Measurements from ENCODE around the gene LEMD3. TPM values are rescaled to one million over a fixed set of nuclear protein-coding genes. Genes with fewer than 3 reads are reported as not detected.

Gene LEMD3
- total and polyA plus RNA-seq, 2 experiments from 2014 or later, result 15.4 to 56.7 TPM

DNA sequence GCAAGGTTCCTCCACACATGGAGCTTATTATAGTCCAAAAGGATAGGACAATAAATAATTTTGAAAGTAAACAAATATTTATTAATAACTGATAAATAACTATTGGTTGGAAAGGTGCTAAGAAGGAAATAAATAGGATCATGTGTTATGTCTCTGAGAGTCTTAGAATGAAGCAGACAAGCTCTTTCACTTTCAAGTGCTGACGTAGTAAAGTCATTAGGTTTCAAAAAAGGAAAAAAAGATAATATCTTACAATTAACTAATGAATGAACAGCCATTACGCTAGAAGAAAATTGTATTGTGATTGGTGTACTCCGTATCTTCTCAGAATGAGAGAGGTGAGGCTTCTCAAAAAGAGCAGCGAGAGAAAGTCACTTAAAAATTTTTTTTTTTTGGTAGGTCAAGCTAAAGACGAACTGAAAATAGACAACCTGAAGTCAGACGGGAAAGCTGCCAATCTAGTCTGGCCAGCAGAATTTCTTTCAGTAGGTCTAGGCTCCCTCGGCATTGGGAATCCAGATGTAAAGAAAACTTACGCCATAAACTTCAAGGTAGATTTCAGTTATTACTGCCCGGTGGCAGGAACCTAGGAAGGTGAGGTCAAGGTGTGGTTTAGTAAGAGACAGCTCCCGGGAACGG, 583 bp upstream of the LEMD3 start (continued):
- no peak for TF ChIP-seq ZNF462 (CRISPR knock-in tag; IDR thresholded peaks at IDR 0.05)
- TF ChIP-seq ZNF114 (CRISPR knock-in tag; IDR thresholded peaks at IDR 0.05), result no peak
- no peak for TF ChIP-seq CREB1 (CRISPR knock-in tag; IDR thresholded peaks at IDR 0.05; ENCODE audit: low read depth)

DNA sequence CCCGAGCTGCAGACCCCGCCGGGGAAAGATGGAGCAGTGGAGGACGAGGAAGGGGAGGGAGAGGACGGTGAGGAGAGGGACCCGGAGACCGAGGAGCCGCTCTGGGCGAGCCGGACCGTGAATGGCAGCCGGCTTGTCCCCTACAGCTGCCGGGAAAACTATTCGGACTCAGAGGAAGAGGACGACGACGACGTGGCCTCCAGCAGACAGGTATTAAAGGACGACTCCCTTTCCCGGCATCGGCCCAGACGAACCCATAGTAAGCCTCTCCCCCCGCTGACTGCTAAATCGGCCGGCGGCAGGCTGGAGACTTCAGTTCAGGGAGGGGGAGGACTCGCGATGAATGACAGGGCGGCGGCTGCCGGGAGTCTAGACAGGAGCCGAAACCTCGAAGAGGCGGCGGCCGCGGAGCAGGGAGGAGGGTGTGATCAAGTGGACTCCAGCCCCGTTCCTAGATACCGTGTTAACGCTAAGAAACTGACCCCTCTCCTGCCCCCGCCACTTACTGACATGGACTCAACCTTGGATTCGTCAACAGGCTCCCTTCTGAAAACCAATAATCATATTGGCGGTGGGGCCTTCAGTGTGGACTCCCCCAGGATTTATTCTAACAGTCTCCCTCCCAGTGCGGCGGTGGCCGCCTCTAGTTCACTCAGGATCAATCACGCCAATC, 962 bp downstream of the LEMD3 start:
- H3K27ac Mint-ChIP-seq, result peak overlapping the region; percentile 90
- Histone ChIP-seq H3K4me1 (ENCODE audit: insufficient read depth) (peaks cover 20% of the 10 kb centered on the region), H4K20me1 (replicated peaks; ENCODE audit: insufficient read depth) (peaks cover 42% of the 10 kb centered on the region), H3K4me2 (peak overlapping the region; percentile 93), H3K4me3 (peak overlapping the region; percentile 91), H3K79me2 (replicated peaks; ENCODE audit: insufficient read depth) (peaks cover 59% of the 10 kb centered on the region), H3K27ac (ENCODE audit: low read depth) (no peak overlapping the region), H3K36me3 (ENCODE audit: insufficient read depth) (no peaks in the 10 kb centered on the region), H2AFZ (no peak overlapping the region), H3K9me2 (ENCODE audit: insufficient read depth) (no peaks in the 10 kb centered on the region), H3F3A (replicated peaks; ENCODE audit: low read depth) (no peaks in the 10 kb centered on the region), H3K27me3 (ENCODE audit: insufficient read depth) (peaks cover 6% of the 10 kb centered on the region)
- peak; percentile 65 for ATAC-seq
- peak; percentile 76 for DNase-seq (ENCODE audit: low spot score)
- peaks cover 18% of the 10 kb centered on the region for H3K27me3 Mint-ChIP-seq (ENCODE audit: insufficient read depth, low read depth, poor library complexity)
- H3K4me1 Mint-ChIP-seq, result peaks cover 15% of the 10 kb centered on the region
- peak overlapping the region; percentile 99 for H3K4me3 Mint-ChIP-seq
- H3K9me3 Mint-ChIP-seq, result peaks cover 8% of the 10 kb centered on the region; the same call in 2 of the 3 replicates
- H3K36me3 Mint-ChIP-seq (ENCODE audit: low read depth), result peaks cover 8% of the 10 kb centered on the region; the same call in 1 of the 3 replicates
- TF ChIP-seq ETS1 (IDR thresholded peaks at IDR 0.05) (no peak), CREB1 (CRISPR knock-in tag; IDR thresholded peaks at IDR 0.05; ENCODE audit: low read depth) (no peak), STAT1 (IDR thresholded peaks at IDR 0.05; ENCODE audit: unreplicated experiment) (no peak), NANOG (IDR thresholded peaks at IDR 0.05; ENCODE audit: borderline replicate concordance) (no peak), POLR2AphosphoS5 (IDR thresholded peaks at IDR 0.05; ENCODE audit: low read depth) (no peak), EZH2 (IDR thresholded peaks at IDR 0.05; ENCODE audit: low read depth, unreplicated experiment) (no peak)
